CD14-positive monocyte (primary cell): ENCODE results near the gene FERD3L. TPM values are rescaled to one million over a fixed set of nuclear protein-coding genes. Genes with fewer than 3 reads are reported as not detected.
A peak's percentile ranks its signal among the peaks of the same experiment; 100 is the strongest.

ENCODE experiments used
- DNase-seq, 3 donors: peaks; one replicate each; pipeline ENCODE4 v3.0.0-alpha.2; 2011 to 2022
- H2AFZ ChIP-seq: 2 replicates; pipeline ENCODE4 v1.6.0; 2012; ENCODE audit warnings: mild to moderate bottlenecking, low read depth, low read length, inconsistent platforms; ENCODE audit not compliant: insufficient read depth, poor library complexity, severe bottlenecking
- H3K27ac ChIP-seq, 2 donors: 1 replicate in 1 of 2; 2 replicates in 1 of 2; pipeline ENCODE4 v1.5.1; 2012 to 2013; ENCODE audit warnings: low read length in 2 of 2, control low read depth in 1 of 2, inconsistent platforms in 1 of 2, low read depth in 1 of 2, mild to moderate bottlenecking in 1 of 2
- H3K27me3 ChIP-seq, 2 donors: one replicate each; pipeline versions ENCODE4 v1.6.0 to v1.6.1; 2011 to 2013; ENCODE audit warnings: low read length in 2 of 2; ENCODE audit not compliant: control insufficient read depth in 2 of 2, insufficient read depth in 2 of 2
- H3K36me3 ChIP-seq, 2 donors: replicated peaks in 1 of 2; 1 replicate in 1 of 2; 2 replicates in 1 of 2; pipeline versions ENCODE4 v1.5.1 to v1.6.1; 2012 to 2013; ENCODE audit warnings: low read length in 2 of 2, control low read depth in 1 of 2, inconsistent platforms in 1 of 2, mild to moderate bottlenecking in 1 of 2; ENCODE audit not compliant: insufficient read depth in 2 of 2, control insufficient read depth in 1 of 2
- H3K4me1 ChIP-seq, 2 donors: 1 replicate in 1 of 2; 2 replicates in 1 of 2; pipeline versions ENCODE4 v1.5.1 to v1.6.1; 2012 to 2013; ENCODE audit warnings: low read length in 2 of 2, control low read depth in 1 of 2, inconsistent platforms in 1 of 2, mild to moderate bottlenecking in 1 of 2, moderate library complexity in 1 of 2; ENCODE audit not compliant: insufficient read depth in 2 of 2, control insufficient read depth in 1 of 2
- H3K4me2 ChIP-seq: replicated peaks from 2 replicates; pipeline ENCODE3; 2012; ENCODE audit warnings: low read length, moderate library complexity, mild to moderate bottlenecking; ENCODE audit not compliant: poor library complexity, severe bottlenecking; ENCODE audit errors: extremely low read depth
- H3K4me3 ChIP-seq, 3 experiments: fragments of 200-600 bp in 1 of 3; sonication (generic) in 1 of 3; replicated peaks in 1 of 3; 1 replicate in 2 of 3; 2 replicates in 1 of 3; pipeline ENCODE4 v1.5.1; 2011 to 2013; ENCODE audit warnings: low read length in 3 of 3, mild to moderate bottlenecking in 3 of 3, control low read depth in 2 of 3, low read depth in 2 of 3, inconsistent platforms in 1 of 3, moderate library complexity in 1 of 3
- H3K79me2 ChIP-seq: 2 replicates; pipeline ENCODE4 v1.6.0; 2012; ENCODE audit warnings: mild to moderate bottlenecking, control low read depth, inconsistent platforms, low read length, moderate library complexity; ENCODE audit not compliant: insufficient read depth
- H3K9ac ChIP-seq: 2 replicates; pipeline ENCODE4 v1.6.0; 2017; ENCODE audit warnings: low read length, mild to moderate bottlenecking; ENCODE audit not compliant: insufficient read depth, poor library complexity, severe bottlenecking
- H3K9me3 ChIP-seq, 2 donors: replicated peaks in 1 of 2; 1 replicate in 1 of 2; 2 replicates in 1 of 2; pipeline versions ENCODE4 v1.5.1 to v1.6.1; 2012 to 2013; ENCODE audit warnings: low read length in 2 of 2, control low read depth in 1 of 2; ENCODE audit not compliant: control insufficient read depth in 1 of 2, insufficient read depth in 1 of 2
- H4K20me1 ChIP-seq: 2 replicates; pipeline ENCODE4 v1.6.0; 2012; ENCODE audit warnings: mild to moderate bottlenecking, low read length, control low read depth, moderate library complexity; ENCODE audit not compliant: insufficient read depth
- H3K27ac Mint-ChIP-seq, 7 donors: one replicate each; pipeline ENCODE4 v1.8.0; 2020; ENCODE audit warnings: mild to moderate bottlenecking in 7 of 7, mixed read lengths in 7 of 7, moderate library complexity in 6 of 7, inconsistent platforms in 2 of 7
- H3K27me3 Mint-ChIP-seq, 3 donors: one replicate each; pipeline ENCODE4 v1.8.0; 2021 to 2022; ENCODE audit warnings: low read depth in 3 of 3, mild to moderate bottlenecking in 3 of 3, mixed read lengths in 3 of 3, moderate library complexity in 3 of 3, inconsistent platforms in 1 of 3
- H3K36me3 Mint-ChIP-seq, 2 donors: one replicate each; pipeline ENCODE4 v1.8.0; 2020; ENCODE audit warnings: mixed read lengths in 2 of 2, inconsistent platforms in 1 of 2, mild to moderate bottlenecking in 1 of 2
- H3K4me1 Mint-ChIP-seq: one replicate; pipeline ENCODE4 v1.8.0; 2020; ENCODE audit warnings: mild to moderate bottlenecking, mixed read lengths
- H3K4me3 Mint-ChIP-seq, 2 donors: one replicate each; pipeline ENCODE4 v1.8.0; 2020; ENCODE audit warnings: mild to moderate bottlenecking in 2 of 2, mixed read lengths in 2 of 2, moderate library complexity in 1 of 2
- H3K9me3 Mint-ChIP-seq, 7 donors: one replicate each; pipeline ENCODE4 v1.8.0; 2020 to 2022; ENCODE audit warnings: mixed read lengths in 7 of 7, mild to moderate bottlenecking in 6 of 7, moderate library complexity in 6 of 7, inconsistent platforms in 2 of 7
- CTCF ChIP-seq: fragments of 200-600 bp; IDR thresholded peaks from one replicate; pipeline ENCODE4 v1.8.0; 2022; ENCODE audit warnings: antibody characterized with exemption, mild to moderate bottlenecking
- WGBS: methylation state at CpG from one replicate; pipeline ENCODE4 v1.1.5; 2013; ENCODE audit warnings: missing lambda C conversion rate; ENCODE audit not compliant: insufficient coverage; 5-methylcytosine and 5-hydroxymethylcytosine counted together
- intact Hi-C, 2 donors: fragments of 100-400 bp; cut with micrococcal nuclease; formaldehyde crosslinking; loops; one replicate each; pipeline versions ENCODE4 v1.15.0 to v1.15.1; 2023
- polyA plus RNA-seq, 3 donors: library from polyadenylated mRNA; depleted of rRNA in 1 of 3; unstranded in 2 of 3; stranded (reverse) in 1 of 3; fragments of 300-500 nt in 2 of 3; fragments of >200 nt in 1 of 3; fragmentation: Illumina TruSeq in 2 of 3; gene quantifications; 1 replicate in 2 of 3; 2 replicates in 1 of 3; pipeline ENCODE4 v1.2.3, GENCODE V29; 2012 to 2021

Gene FERD3L
- polyA plus RNA-seq, 3 donors: not detected

GRCh38 chr7:19112274-19113001 lies 32.8 kb downstream of the FERD3L start:
- DNase-seq: no peak
- Histone ChIP-seq H3K79me2 (no peaks in the 10 kb centered on the region), H3K9me3 (peaks cover 13 to 62% of the 10 kb centered on the region in 2 donors), H3K4me3 (peak overlapping the region in 1 of 3 experiments; percentile 30), H3K9ac (no peak overlapping the region), H3K27ac (no peak overlapping the region), H3K4me2 (peak overlapping the region; percentile 52), H4K20me1 (no peaks in the 10 kb centered on the region), H3K36me3 (no peaks in the 10 kb centered on the region), H2AFZ (no peak overlapping the region), H3K27me3 (peaks cover 94 to 95% of the 10 kb centered on the region in 2 donors), H3K4me1 (peaks cover 26 to 27% of the 10 kb centered on the region in 2 donors)
- H3K27ac Mint-ChIP-seq: no peak overlapping the region
- peaks cover 42% of the 10 kb centered on the region for H3K4me1 Mint-ChIP-seq
- no peak for TF ChIP-seq CTCF
- H3K27me3 Mint-ChIP-seq: peaks cover 90 to 96% (median 94%) of the 10 kb centered on the region in 3 donors
- H3K4me3 Mint-ChIP-seq: peak overlapping the region; percentile 24 to 87
- H3K36me3 Mint-ChIP-seq: peaks cover 4 to 12% of the 10 kb centered on the region in 2 donors
- H3K9me3 Mint-ChIP-seq: peaks cover 0 to 39% (median 29%) of the 10 kb centered on the region in 7 donors
- intact Hi-C loops: no loop called here
- 6% methylated on average over 41 of the region's 42 CpGs for WGBS

DNA sequence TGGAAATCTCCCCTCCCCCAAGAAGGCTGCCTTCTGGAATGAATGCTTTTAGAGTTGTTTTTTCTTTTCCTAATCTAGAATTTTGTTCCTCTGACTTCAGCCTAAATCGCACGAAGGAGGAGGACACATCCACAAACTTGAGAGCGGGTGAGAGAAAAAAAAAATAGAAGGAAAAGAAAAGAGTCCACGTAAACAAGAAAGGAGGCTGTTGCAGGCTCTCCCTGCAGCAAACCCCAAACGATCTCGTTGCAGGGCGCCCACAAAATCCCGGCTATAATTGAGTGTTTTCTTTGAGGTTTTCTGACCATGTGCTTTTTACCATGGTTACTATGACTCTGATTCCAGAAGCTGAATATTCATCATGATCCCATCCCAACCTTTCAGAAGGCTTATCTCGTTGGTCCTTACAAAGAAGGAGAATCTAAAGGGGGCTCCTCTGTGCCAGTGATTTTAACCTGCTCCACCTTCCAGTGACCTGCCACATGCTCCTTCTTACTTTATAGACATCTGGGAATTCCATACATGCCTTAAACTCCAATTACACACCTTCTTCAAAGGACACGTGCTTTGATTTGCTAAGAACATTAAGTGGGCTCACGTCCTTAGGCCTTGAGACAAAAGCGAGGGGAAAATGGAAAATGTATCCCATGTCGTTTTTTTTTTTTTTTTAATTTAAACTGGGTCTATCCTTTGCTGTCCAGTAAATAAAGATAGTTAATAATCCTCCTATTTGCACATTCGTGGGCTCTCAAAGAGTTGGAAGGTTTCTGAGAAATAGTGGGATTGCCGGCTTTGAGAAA lies 33.5 kb downstream of the FERD3L start:
- H2AFZ ChIP-seq: no peak overlapping the region
- Mint-ChIP-seq H3K36me3 (peaks cover 4 to 12% of the 10 kb centered on the region in 2 donors), H3K4me1 (peaks cover 48% of the 10 kb centered on the region), H3K27me3 (peaks cover 93 to 98% (median 97%) of the 10 kb centered on the region in 3 donors), H3K27ac (no peak overlapping the region), H3K9me3 (peaks cover 0 to 46% (median 35%) of the 10 kb centered on the region in 7 donors), H3K4me3 (peak overlapping the region in 1 of 2 donors; percentile 87)
- H3K9ac ChIP-seq: no peak overlapping the region
- peaks cover 28 to 32% of the 10 kb centered on the region in 2 donors for H3K4me1 ChIP-seq
- H3K9me3 ChIP-seq: peaks cover 15 to 66% of the 10 kb centered on the region in 2 donors
- no peak for TF ChIP-seq CTCF
- H3K4me2 ChIP-seq: peak overlapping the region; percentile 52
- peaks cover 99 to 100% of the 10 kb centered on the region in 2 donors for H3K27me3 ChIP-seq
- H4K20me1 ChIP-seq: no peaks in the 10 kb centered on the region
- 3% methylated on average over 5 of the region's 15 CpGs for WGBS
- no peaks in the 10 kb centered on the region for H3K36me3 ChIP-seq
- no peak overlapping the region for H3K27ac ChIP-seq
- H3K4me3 ChIP-seq: peak overlapping the region in 1 of 3 experiments; percentile 30
- intact Hi-C loops: no loop called here
- H3K79me2 ChIP-seq: no peaks in the 10 kb centered on the region
- no peak for DNase-seq
